Lung (tissue), 12 donors: ENCODE results near the gene DNPEP. TPM values are rescaled to one million over a fixed set of nuclear protein-coding genes. Genes with fewer than 3 reads are reported as not detected.

Experiments
- ATAC-seq: fragments of 200-7000 bp; cut with Tn5 transposase; one replicate; pipeline ENCODE4 v1.9.1; 2020; ENCODE audit warnings: moderate number of reproducible peaks; ENCODE audit not compliant: insufficient read depth, low FRiP score
- DNase-seq, 3 donors: peaks; one replicate each; pipeline ENCODE4 v3.0.0-alpha.2; 2013 to 2017
- H3K27ac ChIP-seq, 2 donors: one replicate each; pipeline ENCODE4 v1.5.1; 2013; ENCODE audit warnings: mild to moderate bottlenecking in 2 of 2, moderate library complexity in 2 of 2, control low read depth in 1 of 2, inconsistent platforms in 1 of 2, low read depth in 1 of 2, low read length in 1 of 2
- H3K27me3 ChIP-seq, 3 donors: one replicate each; pipeline ENCODE4 v1.5.1; 2013; ENCODE audit warnings: low read length in 2 of 3; ENCODE audit not compliant: control insufficient read depth in 3 of 3, insufficient read depth in 3 of 3
- H3K36me3 ChIP-seq, 4 donors: one replicate each; pipeline ENCODE4 v1.5.1; 2013; ENCODE audit warnings: low read length in 4 of 4, mild to moderate bottlenecking in 1 of 4, moderate library complexity in 1 of 4; ENCODE audit not compliant: control insufficient read depth in 4 of 4, insufficient read depth in 4 of 4
- H3K4me1 ChIP-seq, 5 donors: one replicate each; pipeline ENCODE4 v1.5.1; 2013; ENCODE audit warnings: low read length in 5 of 5, mild to moderate bottlenecking in 2 of 5, moderate library complexity in 1 of 5; ENCODE audit not compliant: control insufficient read depth in 5 of 5, insufficient read depth in 5 of 5
- H3K4me3 ChIP-seq: one replicate; pipeline ENCODE4 v1.5.1; 2013; ENCODE audit warnings: mild to moderate bottlenecking, control low read depth, moderate library complexity
- H3K9ac ChIP-seq, 2 donors: one replicate each; pipeline ENCODE4 v1.5.1; 2013; ENCODE audit warnings: low read length in 2 of 2, control low read depth in 1 of 2; ENCODE audit not compliant: insufficient read depth in 1 of 2
- H3K9me3 ChIP-seq, 4 donors: one replicate each; pipeline ENCODE4 v1.5.1; 2013; ENCODE audit warnings: low read length in 3 of 4, mild to moderate bottlenecking in 1 of 4, moderate library complexity in 1 of 4; ENCODE audit not compliant: control insufficient read depth in 4 of 4, insufficient read depth in 3 of 4
- WGBS, 2 donors: extraction: QIAGEN DNeasy Blood & Tissue Kit; methylation state at CpG; one replicate each; pipeline ENCODE4 v1.1.7; 2013; 5-methylcytosine and 5-hydroxymethylcytosine counted together
- polyA plus RNA-seq, 2 donors: library from polyadenylated mRNA; stranded (reverse); fragments of 200-250 nt; gene quantifications; one replicate each; pipeline ENCODE4 v1.2.1, GENCODE V29; 2013
- total RNA-seq, 2 donors: library from RNA; depleted of rRNA in 1 of 2; stranded (reverse); fragments of >200 nt in 1 of 2; gene quantifications; one replicate each; pipeline ENCODE4 v1.2.1, GENCODE V29; 2014 to 2021
- TF ChIP-seq, protein P1 (sequence below): IDR thresholded peaks from 2 replicates; pipeline ENCODE4 v1.5.1; 2012; ENCODE audit warnings: mild to moderate bottlenecking; ENCODE audit errors: control extremely low read depth, extremely low read depth
- donor health status: control.
- donor health status: control.
- donor health status: Bipolar disorder and iron deficiency.
- donor health status: healthy.
- donor health status: DM: yes; HTN: yes; CAD: no.

Gene DNPEP
- total and polyA plus RNA-seq, 4 donors: 73.7 to 89.7 (median 80.8) TPM

DNA sequence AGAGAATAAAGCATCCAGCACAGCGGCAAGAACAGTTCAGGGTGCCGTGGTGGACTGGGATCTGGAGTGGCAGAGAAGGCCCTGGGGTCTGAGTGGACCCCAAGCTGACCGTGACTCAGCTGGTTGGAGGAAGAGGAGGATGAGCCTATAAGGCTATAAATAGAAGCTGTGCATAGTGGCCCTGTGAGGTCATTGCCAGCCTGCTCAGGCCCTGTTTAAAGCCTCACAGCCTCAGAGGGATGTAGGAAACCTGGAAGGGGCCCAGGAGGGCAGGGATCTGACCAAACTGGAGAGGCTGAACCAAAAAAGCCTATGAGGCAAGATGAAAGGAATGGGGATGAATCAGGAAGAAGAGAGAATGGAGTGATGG, 19.1 kb upstream of the DNPEP start:
- WGBS, 2 donors: 64 to 85% methylated on average over 3 of the region's 3 CpGs
- ATAC-seq (no peak), DNase-seq (no peak)

GRCh38 chr2:219405958-219406860, 18.5 kb upstream of the DNPEP start:
- Histone ChIP-seq H3K27ac (peak overlapping the region in 1 of 2 donors; percentile 86), H3K4me1 (peaks cover 0 to 13% (median 0%) of the 10 kb centered on the region in 5 donors), H3K27me3 (no peaks in the 10 kb centered on the region), H3K4me3 (no peak overlapping the region), H3K36me3 (no peaks in the 10 kb centered on the region), H3K9ac (no peak overlapping the region), H3K9me3 (no peaks in the 10 kb centered on the region)
- ATAC-seq (no peak), DNase-seq (no peak)
- 84 to 94% methylated on average over 7 of the region's 7 CpGs for WGBS, 2 donors
- TF ChIP-seq, protein P1, sequence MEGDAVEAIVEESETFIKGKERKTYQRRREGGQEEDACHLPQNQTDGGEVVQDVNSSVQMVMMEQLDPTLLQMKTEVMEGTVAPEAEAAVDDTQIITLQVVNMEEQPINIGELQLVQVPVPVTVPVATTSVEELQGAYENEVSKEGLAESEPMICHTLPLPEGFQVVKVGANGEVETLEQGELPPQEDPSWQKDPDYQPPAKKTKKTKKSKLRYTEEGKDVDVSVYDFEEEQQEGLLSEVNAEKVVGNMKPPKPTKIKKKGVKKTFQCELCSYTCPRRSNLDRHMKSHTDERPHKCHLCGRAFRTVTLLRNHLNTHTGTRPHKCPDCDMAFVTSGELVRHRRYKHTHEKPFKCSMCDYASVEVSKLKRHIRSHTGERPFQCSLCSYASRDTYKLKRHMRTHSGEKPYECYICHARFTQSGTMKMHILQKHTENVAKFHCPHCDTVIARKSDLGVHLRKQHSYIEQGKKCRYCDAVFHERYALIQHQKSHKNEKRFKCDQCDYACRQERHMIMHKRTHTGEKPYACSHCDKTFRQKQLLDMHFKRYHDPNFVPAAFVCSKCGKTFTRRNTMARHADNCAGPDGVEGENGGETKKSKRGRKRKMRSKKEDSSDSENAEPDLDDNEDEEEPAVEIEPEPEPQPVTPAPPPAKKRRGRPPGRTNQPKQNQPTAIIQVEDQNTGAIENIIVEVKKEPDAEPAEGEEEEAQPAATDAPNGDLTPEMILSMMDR: no peak

More for the DNA sequence above, 19.1 kb upstream of the DNPEP start:
- Histone ChIP-seq H3K36me3 (no peaks in the 10 kb centered on the region), H3K4me3 (no peak overlapping the region), H3K9ac (no peak overlapping the region), H3K4me1 (peaks cover 0 to 13% (median 0%) of the 10 kb centered on the region in 5 donors), H3K27ac (peak overlapping the region in 1 of 2 donors; percentile 86), H3K27me3 (no peaks in the 10 kb centered on the region), H3K9me3 (peaks cover 0 to 3% (median 0%) of the 10 kb centered on the region in 4 donors)
- TF ChIP-seq, protein P1: no peak

DNA sequence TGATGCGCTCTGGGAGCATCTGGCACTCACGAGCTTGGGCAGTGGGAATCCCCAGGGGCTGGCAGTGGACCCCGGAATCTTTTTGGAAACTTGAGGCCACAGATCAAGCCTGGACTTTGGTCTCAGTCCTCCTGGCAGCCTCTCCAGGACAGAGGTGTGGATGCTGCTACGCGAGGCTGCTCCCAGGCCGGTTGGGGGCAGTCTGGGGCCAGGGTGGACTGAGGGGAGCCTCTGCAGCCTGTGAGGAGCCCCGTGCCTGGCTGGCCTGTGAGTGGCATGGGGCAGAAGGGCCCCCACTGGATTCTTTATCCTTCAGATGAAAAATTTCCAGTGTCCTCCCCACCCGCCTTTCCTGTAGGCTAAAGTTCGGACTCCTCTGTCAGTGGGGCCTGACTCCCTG, 17.7 kb upstream of the DNPEP start:
- H3K27me3 ChIP-seq: no peaks in the 10 kb centered on the region
- H3K4me1 ChIP-seq: peaks cover 0 to 13% (median 0%) of the 10 kb centered on the region in 5 donors
- H3K27ac ChIP-seq: peak overlapping the region in 1 of 2 donors; percentile 86
- WGBS, 2 donors: 74 to 81% methylated on average over 9 of the region's 9 CpGs
- ATAC-seq (no peak), DNase-seq (no peak)
- H3K4me3 ChIP-seq: no peak overlapping the region
- H3K9ac ChIP-seq: no peak overlapping the region
- no peaks in the 10 kb centered on the region for H3K9me3 ChIP-seq
- TF ChIP-seq, protein P1: no peak
- H3K36me3 ChIP-seq: no peaks in the 10 kb centered on the region
